SK-N-SH (cell line): ENCODE data around the gene WARS2. TPM values are rescaled to one million over a fixed set of nuclear protein-coding genes. Genes with fewer than 3 reads are reported as not detected.

ENCODE experiments used
- CTCF ChIA-PET: fragments of 300-600, 350-600 bp; formaldehyde crosslinking; extraction: SDS; loops from one replicate; lab custom pipeline; 2021; lab: Yijun Ruan, JAX
- POLR2A ChIA-PET: fragments of 350-600 bp; sonication (Branson Sonifier 250); formaldehyde crosslinking; extraction: SDS; loops from one replicate; lab custom pipeline; 2020; ENCODE audit warnings: antibody characterized with exemption, inconsistent platforms; lab: Yijun Ruan, JAX
- DNase-seq: peaks from one replicate; pipeline ENCODE4 v3.0.0; 2012
- H2AFZ ChIP-seq: fragments of 200-600 bp; sonication (generic); 2 replicates; pipeline ENCODE4 v1.8.1; 2016; ENCODE audit warnings: antibody characterized with exemption, mild to moderate bottlenecking, low read depth
- H3F3A ChIP-seq: fragments of 200-600 bp; sonication (generic); replicated peaks from 2 replicates; pipeline ENCODE3; 2016; ENCODE audit warnings: antibody characterized with exemption, mild to moderate bottlenecking; ENCODE audit not compliant: insufficient read depth
- H3K27ac ChIP-seq, 2 experiments: fragments of 200-500 bp in 1 of 2; fragments of 200-600 bp in 1 of 2; sonication (Bioruptor generic) in 1 of 2; sonication (generic), shearing (Covaris generic) in 1 of 2; 2 replicates each; pipeline versions ENCODE4 v1.5.1 to v1.6.1; 2014 to 2016; ENCODE audit warnings: low read depth in 2 of 2, inconsistent platforms in 1 of 2, low read length in 1 of 2, mild to moderate bottlenecking in 1 of 2, mixed read lengths in 1 of 2
- H3K27me3 ChIP-seq: fragments of 200-600 bp; sonication (generic), shearing (Covaris generic); 2 replicates; pipeline ENCODE4 v1.6.1; 2016; ENCODE audit warnings: mixed run types; ENCODE audit not compliant: insufficient read depth
- H3K36me3 ChIP-seq, 2 experiments: fragments of 200-500 bp in 1 of 2; fragments of 200-600 bp in 1 of 2; sonication (Bioruptor generic) in 1 of 2; sonication (generic) in 1 of 2; replicated peaks in 1 of 2; 2 replicates each; pipeline versions ENCODE3 to v1.5.1; 2014 to 2016; ENCODE audit warnings: low read length in 1 of 2, mild to moderate bottlenecking in 1 of 2; ENCODE audit not compliant: insufficient read depth in 2 of 2, control insufficient read depth in 1 of 2
- H3K4me1 ChIP-seq, 2 experiments: fragments of 200-500 bp in 1 of 2; fragments of 200-600 bp in 1 of 2; sonication (Bioruptor generic) in 1 of 2; sonication (generic), shearing (Covaris generic) in 1 of 2; 2 replicates each; pipeline versions ENCODE4 v1.5.1 to v1.6.1; 2014 to 2016; ENCODE audit warnings: low read depth in 1 of 2, low read length in 1 of 2, mixed run types in 1 of 2; ENCODE audit not compliant: insufficient read depth in 2 of 2, control insufficient read depth in 1 of 2
- H3K4me2 ChIP-seq: fragments of 200-600 bp; sonication (generic), shearing (Covaris generic); 2 replicates; pipeline ENCODE4 v1.6.1; 2017; ENCODE audit warnings: mixed run types
- H3K4me3 ChIP-seq, 2 experiments: fragments of 200-500 bp in 1 of 2; fragments of 200-600 bp in 1 of 2; sonication (Bioruptor generic) in 1 of 2; sonication (generic), shearing (Covaris generic) in 1 of 2; 2 replicates each; pipeline versions ENCODE4 v1.5.1 to v1.8.1; 2014 to 2016; ENCODE audit warnings: low read depth in 2 of 2, inconsistent platforms in 1 of 2, low read length in 1 of 2, mild to moderate bottlenecking in 1 of 2, mixed read lengths in 1 of 2, moderate library complexity in 1 of 2
- H3K79me2 ChIP-seq: fragments of 200-600 bp; sonication (generic); 2 replicates; pipeline ENCODE4 v1.8.1; 2017; ENCODE audit warnings: mild to moderate bottlenecking; ENCODE audit not compliant: insufficient read depth
- H3K9ac ChIP-seq: fragments of 200-600 bp; sonication (generic); 2 replicates; pipeline ENCODE4 v1.6.1; 2017; ENCODE audit warnings: mixed run types
- H3K9me2 ChIP-seq: fragments of 200-600 bp; sonication (generic); 2 replicates; pipeline ENCODE4 v1.6.1; 2017; ENCODE audit warnings: mixed run types
- H3K9me3 ChIP-seq: fragments of 200-600 bp; sonication (generic); 2 replicates; pipeline ENCODE4 v1.6.1; 2017; ENCODE audit warnings: mixed run types, mild to moderate bottlenecking, moderate library complexity
- H4K20me1 ChIP-seq: fragments of 200-600 bp; sonication (generic); 2 replicates; pipeline ENCODE4 v1.6.1; 2017; ENCODE audit warnings: mild to moderate bottlenecking, mixed run types; ENCODE audit not compliant: insufficient read depth
- ELF1 ChIP-seq: IDR thresholded peaks from 2 replicates; pipeline ENCODE4 v1.4.0; 2012
- EP300 ChIP-seq, 2 experiments: IDR thresholded peaks; 2 replicates each; pipeline versions ENCODE4 v1.4.0 to v1.6.1; 2012; ENCODE audit warnings: borderline replicate concordance in 1 of 2, low read depth in 1 of 2, low read length in 1 of 2
- EZH2phosphoT487 ChIP-seq: fragments of 200-600 bp; sonication (generic); IDR thresholded peaks from 2 replicates; pipeline ENCODE4 v1.6.1; 2017; ENCODE audit warnings: low read depth, mixed run types, mild to moderate bottlenecking, antibody characterized with exemption, moderate library complexity, borderline replicate concordance
- FOXJ3 ChIP-seq: sonication (generic); formaldehyde crosslinking; IDR thresholded peaks from 2 replicates; pipeline ENCODE4 v1.5.1; 2020; ENCODE audit warnings: mild to moderate bottlenecking, missing genetic modification reagents
- FOXM1 ChIP-seq: IDR thresholded peaks from 2 replicates; pipeline ENCODE4 v1.4.0; 2012; ENCODE audit warnings: low read depth, mild to moderate bottlenecking
- GABPA ChIP-seq: IDR thresholded peaks from 2 replicates; pipeline ENCODE4 v1.4.0; 2012; ENCODE audit warnings: low read depth, mild to moderate bottlenecking
- MXI1 ChIP-seq: IDR thresholded peaks from 2 replicates; pipeline ENCODE4 v1.6.1; 2012; ENCODE audit warnings: mild to moderate bottlenecking, low read depth, low read length, improper control_type of control experiment
- NRF1 ChIP-seq: IDR thresholded peaks from 2 replicates; pipeline ENCODE4 v1.6.1; 2012; ENCODE audit warnings: low read depth, mild to moderate bottlenecking, low read length
- POLR2AphosphoS5 ChIP-seq: IDR thresholded peaks from 2 replicates; pipeline ENCODE4 v1.6.1; 2012; ENCODE audit warnings: low read depth, low read length
- RAD21 ChIP-seq: IDR thresholded peaks from 2 replicates; pipeline ENCODE4 v1.6.1; 2012; ENCODE audit warnings: mild to moderate bottlenecking, low read length
- RFX5 ChIP-seq: IDR thresholded peaks from 2 replicates; pipeline ENCODE4 v1.6.1; 2012; ENCODE audit warnings: mild to moderate bottlenecking, improper control_type of control experiment, low read length
- TAF1 ChIP-seq: IDR thresholded peaks from 2 replicates; pipeline ENCODE4 v1.6.1; 2012; ENCODE audit warnings: low read depth, mild to moderate bottlenecking, low read length, moderate library complexity, borderline replicate concordance
- TCF12 ChIP-seq: IDR thresholded peaks from 2 replicates; pipeline ENCODE4 v1.4.0; 2012
- TEAD4 ChIP-seq: IDR thresholded peaks from 2 replicates; pipeline ENCODE4 v1.4.0; 2012; ENCODE audit warnings: mild to moderate bottlenecking, borderline replicate concordance; ENCODE audit not compliant: insufficient read depth
- WGBS: methylation state at CpG from one replicate; pipeline ENCODE4 v1.1.6; 2017; ENCODE audit warnings: low lambda C conversion rate; 5-methylcytosine and 5-hydroxymethylcytosine counted together
- polyA plus RNA-seq, 3 experiments: library from polyadenylated mRNA; depleted of rRNA; stranded (reverse); fragments of >200 nt; gene quantifications; 2 replicates each; pipeline ENCODE4 v1.2.3, GENCODE V29; 2012
- TF ChIP-seq, protein P1 (sequence below): fragments of 150-350 bp; IDR thresholded peaks from 2 replicates; pipeline ENCODE4 v1.6.1; 2016; ENCODE audit warnings: mild to moderate bottlenecking, low read depth, low read length
- TF ChIP-seq, protein P2 (sequence below): IDR thresholded peaks from 2 replicates; pipeline ENCODE4; 2012
- TF ChIP-seq, protein P3 (sequence below): IDR thresholded peaks from 2 replicates; pipeline ENCODE4 v1.4.0; 2012; ENCODE audit warnings: low read depth, borderline replicate concordance
- TF ChIP-seq, protein P4 (sequence below): IDR thresholded peaks from 2 replicates; pipeline ENCODE4 v1.6.1; 2012; ENCODE audit warnings: mild to moderate bottlenecking, low read depth, low read length, moderate library complexity

The WARS2 gene
- polyA plus RNA-seq, 1 of the 3 experiments (the other 2 are of a cell fraction): 4.8 TPM

DNA sequence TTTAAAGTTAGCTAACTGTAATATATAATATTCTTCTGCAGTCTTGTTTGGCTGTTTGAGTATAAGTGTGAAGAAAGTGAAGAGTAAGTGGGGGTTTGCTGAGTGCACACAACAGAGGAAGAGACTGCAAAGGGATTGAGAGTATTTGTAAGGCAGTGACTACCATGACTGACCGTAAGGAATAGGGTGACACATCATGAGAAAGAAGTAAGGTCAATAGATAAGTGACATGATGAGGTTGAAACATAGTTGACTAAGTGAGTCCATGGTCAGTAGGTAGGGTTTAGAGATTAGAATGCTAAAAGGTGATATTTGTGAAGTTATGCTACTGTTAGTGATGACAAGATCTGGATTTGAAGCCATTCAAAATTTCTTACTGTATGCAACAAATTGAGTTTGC is 27.7 kb downstream of the WARS2 start:
- 90% methylated on average over 1 of the region's 1 CpG for WGBS
- H3K27ac ChIP-seq: no peak overlapping the region
- H3F3A ChIP-seq: no peaks in the 10 kb centered on the region
- H3K4me2 ChIP-seq: no peak overlapping the region
- H3K4me3 ChIP-seq: no peak overlapping the region
- no peak overlapping the region for H3K9ac ChIP-seq
- no peaks in the 10 kb centered on the region for H3K27me3 ChIP-seq
- no peak for DNase-seq
- TF ChIP-seq TCF12 (no peak), FOXJ3 (CRISPR knock-in tag) (no peak), EP300 (IDR thresholded peaks at IDR 0.05; ENCODE audit: borderline replicate concordance in 1 of 2, low read depth in 1 of 2, low read length in 1 of 2) (no peak), NRF1 (no peak), RFX5 (no peak), FOXM1 (no peak), POLR2AphosphoS5 (no peak), GABPA (no peak), TAF1 (no peak), TEAD4 (no peak), RAD21 (no peak)
- TF ChIP-seq, protein P1, sequence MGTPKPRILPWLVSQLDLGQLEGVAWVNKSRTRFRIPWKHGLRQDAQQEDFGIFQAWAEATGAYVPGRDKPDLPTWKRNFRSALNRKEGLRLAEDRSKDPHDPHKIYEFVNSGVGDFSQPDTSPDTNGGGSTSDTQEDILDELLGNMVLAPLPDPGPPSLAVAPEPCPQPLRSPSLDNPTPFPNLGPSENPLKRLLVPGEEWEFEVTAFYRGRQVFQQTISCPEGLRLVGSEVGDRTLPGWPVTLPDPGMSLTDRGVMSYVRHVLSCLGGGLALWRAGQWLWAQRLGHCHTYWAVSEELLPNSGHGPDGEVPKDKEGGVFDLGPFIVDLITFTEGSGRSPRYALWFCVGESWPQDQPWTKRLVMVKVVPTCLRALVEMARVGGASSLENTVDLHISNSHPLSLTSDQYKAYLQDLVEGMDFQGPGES: no peak
- TF ChIP-seq, protein P2, sequence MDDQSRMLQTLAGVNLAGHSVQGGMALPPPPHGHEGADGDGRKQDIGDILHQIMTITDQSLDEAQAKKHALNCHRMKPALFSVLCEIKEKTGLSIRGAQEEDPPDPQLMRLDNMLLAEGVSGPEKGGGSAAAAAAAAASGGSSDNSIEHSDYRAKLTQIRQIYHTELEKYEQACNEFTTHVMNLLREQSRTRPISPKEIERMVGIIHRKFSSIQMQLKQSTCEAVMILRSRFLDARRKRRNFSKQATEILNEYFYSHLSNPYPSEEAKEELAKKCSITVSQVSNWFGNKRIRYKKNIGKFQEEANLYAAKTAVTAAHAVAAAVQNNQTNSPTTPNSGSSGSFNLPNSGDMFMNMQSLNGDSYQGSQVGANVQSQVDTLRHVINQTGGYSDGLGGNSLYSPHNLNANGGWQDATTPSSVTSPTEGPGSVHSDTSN: no peak
- TF ChIP-seq, protein P3, sequence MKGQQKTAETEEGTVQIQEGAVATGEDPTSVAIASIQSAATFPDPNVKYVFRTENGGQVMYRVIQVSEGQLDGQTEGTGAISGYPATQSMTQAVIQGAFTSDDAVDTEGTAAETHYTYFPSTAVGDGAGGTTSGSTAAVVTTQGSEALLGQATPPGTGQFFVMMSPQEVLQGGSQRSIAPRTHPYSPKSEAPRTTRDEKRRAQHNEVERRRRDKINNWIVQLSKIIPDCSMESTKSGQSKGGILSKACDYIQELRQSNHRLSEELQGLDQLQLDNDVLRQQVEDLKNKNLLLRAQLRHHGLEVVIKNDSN: no peak
- ChIA-PET CTCF (no interaction called here), POLR2A (no interaction called here)
- H4K20me1 ChIP-seq: no peaks in the 10 kb centered on the region
- H3K4me1 ChIP-seq: no peaks in the 10 kb centered on the region; a peak in 2 of 4 replicates
- H3K9me2 ChIP-seq: no peaks in the 10 kb centered on the region
- no peaks in the 10 kb centered on the region for H3K9me3 ChIP-seq
- H3K79me2 ChIP-seq: no peaks in the 10 kb centered on the region
- H3K36me3 ChIP-seq: no peaks in the 10 kb centered on the region
- no peak overlapping the region for H2AFZ ChIP-seq

DNA sequence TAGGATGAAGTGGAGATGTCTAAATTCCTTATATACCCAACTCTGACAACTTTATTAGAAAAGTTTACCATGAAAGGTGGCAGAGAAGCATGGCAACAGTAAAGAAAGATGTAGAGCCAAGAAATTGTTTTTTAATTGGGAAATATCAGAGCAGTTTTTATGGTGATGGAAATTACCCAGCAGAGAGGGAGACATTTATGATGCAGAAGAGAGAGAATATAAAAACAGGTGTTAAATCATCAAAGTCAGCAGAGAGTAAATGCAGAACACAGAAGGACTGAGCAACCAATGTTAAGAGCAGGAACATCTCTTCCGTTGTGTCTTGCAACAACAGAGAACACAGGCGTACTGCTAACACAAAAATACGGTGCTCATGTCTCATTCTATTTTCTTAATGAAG is 28.2 kb downstream of the WARS2 start:
- no peaks in the 10 kb centered on the region for H3K36me3 ChIP-seq
- TF ChIP-seq EP300 (IDR thresholded peaks at IDR 0.05; ENCODE audit: borderline replicate concordance in 1 of 2, low read depth in 1 of 2, low read length in 1 of 2) (no peak), ELF1 (no peak), MXI1 (no peak), POLR2AphosphoS5 (no peak), GABPA (no peak), EZH2phosphoT487 (no peak)
- TF ChIP-seq, protein P4, sequence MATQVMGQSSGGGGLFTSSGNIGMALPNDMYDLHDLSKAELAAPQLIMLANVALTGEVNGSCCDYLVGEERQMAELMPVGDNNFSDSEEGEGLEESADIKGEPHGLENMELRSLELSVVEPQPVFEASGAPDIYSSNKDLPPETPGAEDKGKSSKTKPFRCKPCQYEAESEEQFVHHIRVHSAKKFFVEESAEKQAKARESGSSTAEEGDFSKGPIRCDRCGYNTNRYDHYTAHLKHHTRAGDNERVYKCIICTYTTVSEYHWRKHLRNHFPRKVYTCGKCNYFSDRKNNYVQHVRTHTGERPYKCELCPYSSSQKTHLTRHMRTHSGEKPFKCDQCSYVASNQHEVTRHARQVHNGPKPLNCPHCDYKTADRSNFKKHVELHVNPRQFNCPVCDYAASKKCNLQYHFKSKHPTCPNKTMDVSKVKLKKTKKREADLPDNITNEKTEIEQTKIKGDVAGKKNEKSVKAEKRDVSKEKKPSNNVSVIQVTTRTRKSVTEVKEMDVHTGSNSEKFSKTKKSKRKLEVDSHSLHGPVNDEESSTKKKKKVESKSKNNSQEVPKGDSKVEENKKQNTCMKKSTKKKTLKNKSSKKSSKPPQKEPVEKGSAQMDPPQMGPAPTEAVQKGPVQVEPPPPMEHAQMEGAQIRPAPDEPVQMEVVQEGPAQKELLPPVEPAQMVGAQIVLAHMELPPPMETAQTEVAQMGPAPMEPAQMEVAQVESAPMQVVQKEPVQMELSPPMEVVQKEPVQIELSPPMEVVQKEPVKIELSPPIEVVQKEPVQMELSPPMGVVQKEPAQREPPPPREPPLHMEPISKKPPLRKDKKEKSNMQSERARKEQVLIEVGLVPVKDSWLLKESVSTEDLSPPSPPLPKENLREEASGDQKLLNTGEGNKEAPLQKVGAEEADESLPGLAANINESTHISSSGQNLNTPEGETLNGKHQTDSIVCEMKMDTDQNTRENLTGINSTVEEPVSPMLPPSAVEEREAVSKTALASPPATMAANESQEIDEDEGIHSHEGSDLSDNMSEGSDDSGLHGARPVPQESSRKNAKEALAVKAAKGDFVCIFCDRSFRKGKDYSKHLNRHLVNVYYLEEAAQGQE: no peak
- no peak overlapping the region for H3K9ac ChIP-seq
- no peaks in the 10 kb centered on the region for H3K9me2 ChIP-seq
- no peak overlapping the region for H2AFZ ChIP-seq
- H3K4me2 ChIP-seq: no peak overlapping the region
- H3K27ac ChIP-seq: no peak overlapping the region
- H3F3A ChIP-seq: no peaks in the 10 kb centered on the region
- no peak overlapping the region for H3K4me3 ChIP-seq
- no peaks in the 10 kb centered on the region; a peak in 2 of 4 replicates for H3K4me1 ChIP-seq
- DNase-seq: no peak
- no peaks in the 10 kb centered on the region for H3K27me3 ChIP-seq
- H3K9me3 ChIP-seq: no peaks in the 10 kb centered on the region
- H3K79me2 ChIP-seq: no peaks in the 10 kb centered on the region
- no peaks in the 10 kb centered on the region for H4K20me1 ChIP-seq
- 88% methylated on average over 3 of the region's 3 CpGs for WGBS
- ChIA-PET CTCF (no interaction called here), POLR2A (no interaction called here)
